Liver (tissue), 9 donors: Measurements from ENCODE around the gene EFCAB12. TPM values are rescaled to one million over a fixed set of nuclear protein-coding genes. Genes with fewer than 3 reads are reported as not detected.

Experiments used
- DNase-seq: peaks from one replicate; pipeline ENCODE4 v3.0.0-alpha.2; 2017; ENCODE audit warnings: low spot score
- H3K27ac ChIP-seq, 2 donors: one replicate each; pipeline ENCODE4 v1.7.0; 2013; ENCODE audit warnings: inconsistent platforms in 2 of 2, low read length in 2 of 2, control low read depth in 1 of 2, low read depth in 1 of 2, mild to moderate bottlenecking in 1 of 2
- H3K27me3 ChIP-seq, 4 donors: one replicate each; pipeline versions ENCODE4 v1.6.1 to v1.7.0; 2013; ENCODE audit warnings: low read length in 3 of 4, inconsistent platforms in 1 of 4, mild to moderate bottlenecking in 1 of 4, moderate library complexity in 1 of 4; ENCODE audit not compliant: control insufficient read depth in 4 of 4, insufficient read depth in 4 of 4
- H3K36me3 ChIP-seq, 4 donors: one replicate each; pipeline versions ENCODE4 v1.6.1 to v1.7.0; 2013; ENCODE audit warnings: low read length in 3 of 4, mild to moderate bottlenecking in 3 of 4, low read depth in 1 of 4, moderate library complexity in 1 of 4; ENCODE audit not compliant: control insufficient read depth in 4 of 4, insufficient read depth in 3 of 4
- H3K4me1 ChIP-seq, 4 donors: one replicate each; pipeline versions ENCODE4 v1.6.1 to v1.7.0; 2013; ENCODE audit warnings: low read length in 3 of 4, mild to moderate bottlenecking in 3 of 4, moderate library complexity in 1 of 4; ENCODE audit not compliant: control insufficient read depth in 4 of 4, insufficient read depth in 4 of 4
- H3K4me3 ChIP-seq, 3 donors: one replicate each; pipeline versions ENCODE4 v1.6.1 to v1.7.0; 2013; ENCODE audit warnings: low read length in 3 of 3, control low read depth in 1 of 3, low read depth in 1 of 3, mild to moderate bottlenecking in 1 of 3
- H3K9ac ChIP-seq, 2 donors: one replicate each; pipeline ENCODE4 v1.7.0; 2013; ENCODE audit warnings: low read length in 2 of 2, mild to moderate bottlenecking in 2 of 2, moderate library complexity in 2 of 2, control low read depth in 1 of 2, low read depth in 1 of 2
- H3K9me3 ChIP-seq, 4 donors: one replicate each; pipeline versions ENCODE4 v1.6.1 to v1.7.0; 2013; ENCODE audit warnings: low read length in 3 of 4; ENCODE audit not compliant: control insufficient read depth in 4 of 4
- EGR1 ChIP-seq, 2 donors: IDR thresholded peaks; 2 replicates each; pipeline ENCODE4 v1.6.1; 2016 to 2018; ENCODE audit warnings: antibody characterized with exemption in 2 of 2, low read depth in 2 of 2
- FOXA1 ChIP-seq: IDR thresholded peaks from 2 replicates; pipeline ENCODE4 v1.6.1; 2016; ENCODE audit warnings: antibody characterized with exemption
- FOXA2 ChIP-seq: IDR thresholded peaks from 2 replicates; pipeline ENCODE4 v1.6.1; 2016; ENCODE audit warnings: antibody characterized with exemption
- GABPA ChIP-seq, 2 donors: IDR thresholded peaks in 1 of 2; conservative IDR thresholded peaks in 1 of 2; 2 replicates each; pipeline ENCODE4 v1.6.1; 2016; ENCODE audit warnings: antibody characterized with exemption in 2 of 2, mild to moderate bottlenecking in 1 of 2, moderate library complexity in 1 of 2
- HNF4A ChIP-seq, 2 donors: conservative IDR thresholded peaks; 2 replicates each; pipeline ENCODE4 v1.6.1; 2016; ENCODE audit warnings: antibody characterized with exemption in 2 of 2, mild to moderate bottlenecking in 2 of 2
- HNF4G ChIP-seq: IDR thresholded peaks from 2 replicates; pipeline ENCODE4 v1.6.1; 2016; ENCODE audit warnings: antibody characterized with exemption
- JUND ChIP-seq, 2 donors: IDR thresholded peaks; 2 replicates each; pipeline ENCODE4 v1.6.1; 2016; ENCODE audit warnings: antibody characterized with exemption in 2 of 2
- NR2F2 ChIP-seq: IDR thresholded peaks from 2 replicates; pipeline ENCODE4 v1.6.1; 2016; ENCODE audit warnings: antibody characterized with exemption
- RAD21 ChIP-seq, 2 donors: IDR thresholded peaks; 2 replicates each; pipeline ENCODE4 v1.6.1; 2016; ENCODE audit warnings: antibody characterized with exemption in 2 of 2, mild to moderate bottlenecking in 2 of 2
- RXRA ChIP-seq, 2 donors: IDR thresholded peaks; 2 replicates each; pipeline ENCODE4 v1.6.1; 2017 to 2018; ENCODE audit warnings: antibody characterized with exemption in 2 of 2, mild to moderate bottlenecking in 1 of 2
- SP1 ChIP-seq: IDR thresholded peaks from 2 replicates; pipeline ENCODE4 v1.6.1; 2018; ENCODE audit warnings: antibody characterized with exemption, mild to moderate bottlenecking
- TAF1 ChIP-seq: conservative IDR thresholded peaks from 2 replicates; pipeline ENCODE4 v1.6.1; 2016; ENCODE audit warnings: antibody characterized with exemption, mild to moderate bottlenecking
- YY1 ChIP-seq: IDR thresholded peaks from 2 replicates; pipeline ENCODE4 v1.6.1; 2016; ENCODE audit warnings: antibody characterized with exemption, mild to moderate bottlenecking
- WGBS: extraction: QIAGEN DNeasy Blood & Tissue Kit; methylation state at CpG from one replicate; pipeline ENCODE4 v1.1.7; 2013; 5-methylcytosine and 5-hydroxymethylcytosine counted together
- polyA plus RNA-seq, 2 donors: library from polyadenylated mRNA; stranded (reverse) in 1 of 2; unstranded in 1 of 2; fragments of 200-250 nt in 1 of 2; fragments of >200 nt in 1 of 2; fragmentation: Nextera tagmentation in 1 of 2; extraction: Ambion mirVana in 1 of 2; gene quantifications; one replicate each; pipeline versions ENCODE4 v1.2.1 to v1.2.3, GENCODE V29; 2013 to 2015
- total RNA-seq, 2 donors: library from RNA; depleted of rRNA; stranded (reverse); fragments of >200 nt; gene quantifications; one replicate each; pipeline ENCODE4 v1.2.3, GENCODE V29; 2014
- TF ChIP-seq, protein P1 (sequence below): IDR thresholded peaks from 2 replicates; pipeline ENCODE4 v1.6.1; 2016; ENCODE audit warnings: antibody characterized with exemption
- TF ChIP-seq, protein P2 (sequence below): IDR thresholded peaks from 2 replicates; pipeline ENCODE4 v1.6.1; 2016; ENCODE audit warnings: antibody characterized with exemption
- TF ChIP-seq, protein P3 (sequence below): IDR thresholded peaks from 2 replicates; pipeline ENCODE4 v1.6.1; 2016; ENCODE audit warnings: antibody characterized with exemption
- TF ChIP-seq, protein P4 (sequence below): IDR thresholded peaks from 2 replicates; pipeline ENCODE4 v1.6.1; 2016; ENCODE audit warnings: antibody characterized with exemption, mild to moderate bottlenecking
- TF ChIP-seq, protein P5 (sequence below): fragments of 150-350 bp; IDR thresholded peaks from 2 replicates; pipeline ENCODE4 v1.5.1; 2017; ENCODE audit warnings: improper control_type of control experiment, low read depth, low read length; ENCODE audit not compliant: missing input control
- donor health status: healthy.
- donor health status: healthy.
- donor health status: healthy.
- donor health status: healthy.
- donor health status: healthy.

EFCAB12 gene
- total and polyA plus RNA-seq, 4 donors: 0.37 to 2.4 (median 0.65) TPM

- DNase-seq: no peak
- peaks cover 5 to 33% (median 25%) of the 10 kb centered on the region in 4 donors for H3K4me1 ChIP-seq
- H3K9me3 ChIP-seq: no peaks in the 10 kb centered on the region
- H3K4me3 ChIP-seq: no peak overlapping the region
- peaks cover 5 to 20% (median 15%) of the 10 kb centered on the region in 4 donors for H3K36me3 ChIP-seq
- TF ChIP-seq RAD21 (IDR thresholded peaks at IDR 0.05): no peak
- TF ChIP-seq, protein P1, sequence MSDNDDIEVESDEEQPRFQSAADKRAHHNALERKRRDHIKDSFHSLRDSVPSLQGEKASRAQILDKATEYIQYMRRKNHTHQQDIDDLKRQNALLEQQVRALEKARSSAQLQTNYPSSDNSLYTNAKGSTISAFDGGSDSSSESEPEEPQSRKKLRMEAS: no peak
- no peak for TF ChIP-seq RXRA (IDR thresholded peaks at IDR 0.05)
- no peak for TF ChIP-seq NR2F2
- no peak for TF ChIP-seq GABPA (IDR thresholded peaks at IDR 0.05 in 1 of 2, conservative IDR thresholded peaks at IDR 0.05 in 1 of 2)
- TF ChIP-seq TAF1: no peak
- TF ChIP-seq HNF4G: no peak
- no peak for TF ChIP-seq FOXA1
- TF ChIP-seq, protein P2, sequence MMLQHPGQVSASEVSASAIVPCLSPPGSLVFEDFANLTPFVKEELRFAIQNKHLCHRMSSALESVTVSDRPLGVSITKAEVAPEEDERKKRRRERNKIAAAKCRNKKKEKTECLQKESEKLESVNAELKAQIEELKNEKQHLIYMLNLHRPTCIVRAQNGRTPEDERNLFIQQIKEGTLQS: no peak
- no peak for TF ChIP-seq YY1
- TF ChIP-seq, protein P3, sequence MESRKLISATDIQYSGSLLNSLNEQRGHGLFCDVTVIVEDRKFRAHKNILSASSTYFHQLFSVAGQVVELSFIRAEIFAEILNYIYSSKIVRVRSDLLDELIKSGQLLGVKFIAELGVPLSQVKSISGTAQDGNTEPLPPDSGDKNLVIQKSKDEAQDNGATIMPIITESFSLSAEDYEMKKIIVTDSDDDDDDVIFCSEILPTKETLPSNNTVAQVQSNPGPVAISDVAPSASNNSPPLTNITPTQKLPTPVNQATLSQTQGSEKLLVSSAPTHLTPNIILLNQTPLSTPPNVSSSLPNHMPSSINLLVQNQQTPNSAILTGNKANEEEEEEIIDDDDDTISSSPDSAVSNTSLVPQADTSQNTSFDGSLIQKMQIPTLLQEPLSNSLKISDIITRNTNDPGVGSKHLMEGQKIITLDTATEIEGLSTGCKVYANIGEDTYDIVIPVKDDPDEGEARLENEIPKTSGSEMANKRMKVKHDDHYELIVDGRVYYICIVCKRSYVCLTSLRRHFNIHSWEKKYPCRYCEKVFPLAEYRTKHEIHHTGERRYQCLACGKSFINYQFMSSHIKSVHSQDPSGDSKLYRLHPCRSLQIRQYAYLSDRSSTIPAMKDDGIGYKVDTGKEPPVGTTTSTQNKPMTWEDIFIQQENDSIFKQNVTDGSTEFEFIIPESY: no peak
- TF ChIP-seq, protein P4, sequence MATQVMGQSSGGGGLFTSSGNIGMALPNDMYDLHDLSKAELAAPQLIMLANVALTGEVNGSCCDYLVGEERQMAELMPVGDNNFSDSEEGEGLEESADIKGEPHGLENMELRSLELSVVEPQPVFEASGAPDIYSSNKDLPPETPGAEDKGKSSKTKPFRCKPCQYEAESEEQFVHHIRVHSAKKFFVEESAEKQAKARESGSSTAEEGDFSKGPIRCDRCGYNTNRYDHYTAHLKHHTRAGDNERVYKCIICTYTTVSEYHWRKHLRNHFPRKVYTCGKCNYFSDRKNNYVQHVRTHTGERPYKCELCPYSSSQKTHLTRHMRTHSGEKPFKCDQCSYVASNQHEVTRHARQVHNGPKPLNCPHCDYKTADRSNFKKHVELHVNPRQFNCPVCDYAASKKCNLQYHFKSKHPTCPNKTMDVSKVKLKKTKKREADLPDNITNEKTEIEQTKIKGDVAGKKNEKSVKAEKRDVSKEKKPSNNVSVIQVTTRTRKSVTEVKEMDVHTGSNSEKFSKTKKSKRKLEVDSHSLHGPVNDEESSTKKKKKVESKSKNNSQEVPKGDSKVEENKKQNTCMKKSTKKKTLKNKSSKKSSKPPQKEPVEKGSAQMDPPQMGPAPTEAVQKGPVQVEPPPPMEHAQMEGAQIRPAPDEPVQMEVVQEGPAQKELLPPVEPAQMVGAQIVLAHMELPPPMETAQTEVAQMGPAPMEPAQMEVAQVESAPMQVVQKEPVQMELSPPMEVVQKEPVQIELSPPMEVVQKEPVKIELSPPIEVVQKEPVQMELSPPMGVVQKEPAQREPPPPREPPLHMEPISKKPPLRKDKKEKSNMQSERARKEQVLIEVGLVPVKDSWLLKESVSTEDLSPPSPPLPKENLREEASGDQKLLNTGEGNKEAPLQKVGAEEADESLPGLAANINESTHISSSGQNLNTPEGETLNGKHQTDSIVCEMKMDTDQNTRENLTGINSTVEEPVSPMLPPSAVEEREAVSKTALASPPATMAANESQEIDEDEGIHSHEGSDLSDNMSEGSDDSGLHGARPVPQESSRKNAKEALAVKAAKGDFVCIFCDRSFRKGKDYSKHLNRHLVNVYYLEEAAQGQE: no peak
- TF ChIP-seq, protein P5, sequence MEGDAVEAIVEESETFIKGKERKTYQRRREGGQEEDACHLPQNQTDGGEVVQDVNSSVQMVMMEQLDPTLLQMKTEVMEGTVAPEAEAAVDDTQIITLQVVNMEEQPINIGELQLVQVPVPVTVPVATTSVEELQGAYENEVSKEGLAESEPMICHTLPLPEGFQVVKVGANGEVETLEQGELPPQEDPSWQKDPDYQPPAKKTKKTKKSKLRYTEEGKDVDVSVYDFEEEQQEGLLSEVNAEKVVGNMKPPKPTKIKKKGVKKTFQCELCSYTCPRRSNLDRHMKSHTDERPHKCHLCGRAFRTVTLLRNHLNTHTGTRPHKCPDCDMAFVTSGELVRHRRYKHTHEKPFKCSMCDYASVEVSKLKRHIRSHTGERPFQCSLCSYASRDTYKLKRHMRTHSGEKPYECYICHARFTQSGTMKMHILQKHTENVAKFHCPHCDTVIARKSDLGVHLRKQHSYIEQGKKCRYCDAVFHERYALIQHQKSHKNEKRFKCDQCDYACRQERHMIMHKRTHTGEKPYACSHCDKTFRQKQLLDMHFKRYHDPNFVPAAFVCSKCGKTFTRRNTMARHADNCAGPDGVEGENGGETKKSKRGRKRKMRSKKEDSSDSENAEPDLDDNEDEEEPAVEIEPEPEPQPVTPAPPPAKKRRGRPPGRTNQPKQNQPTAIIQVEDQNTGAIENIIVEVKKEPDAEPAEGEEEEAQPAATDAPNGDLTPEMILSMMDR: no peak
- no peak for TF ChIP-seq JUND (IDR thresholded peaks at IDR 0.05)
- TF ChIP-seq SP1: no peak
- TF ChIP-seq EGR1 (IDR thresholded peaks at IDR 0.05; ENCODE audit: low read depth in 2 of 2): no peak
- TF ChIP-seq HNF4A (conservative IDR thresholded peaks at IDR 0.05): no peak
- TF ChIP-seq FOXA2: no peak
- H3K9ac ChIP-seq: no peak overlapping the region
- peak overlapping the region; percentile 5 to 53 for H3K27ac ChIP-seq
- H3K27me3 ChIP-seq: no peaks in the 10 kb centered on the region
- 92% methylated on average over 3 of the region's 3 CpGs for WGBS
Measured at GRCh38 chr3:129429080-129429451, 630 bp upstream of the EFCAB12 start.
